PC-3 (cell line): ENCODE results near the gene PKP3.

Source experiments
- CTCF ChIP-seq: fragments of 300-600 bp; sonication (generic); conservative IDR thresholded peaks from 2 replicates; pipeline ENCODE4 v1.5.1; 2017; ENCODE audit warnings: antibody characterized with exemption, low read depth, mild to moderate bottlenecking, low read length
- EZH2 ChIP-seq: fragments of 300-600 bp; sonication (generic); IDR thresholded peaks from one replicate; pipeline ENCODE4 v1.6.1; 2017; ENCODE audit warnings: antibody characterized with exemption, mild to moderate bottlenecking, low read length; ENCODE audit not compliant: unreplicated experiment
- EZH2phosphoT487 ChIP-seq: fragments of 300-600 bp; sonication (generic); IDR thresholded peaks from 2 replicates; pipeline ENCODE4 v1.6.1; 2018; ENCODE audit warnings: mild to moderate bottlenecking, antibody characterized with exemption, low read length, borderline replicate concordance

- TF ChIP-seq CTCF (no peak), EZH2phosphoT487 (no peak), EZH2 (no peak)
Observed at GRCh38 chr11:403021-403760, 9.2 kb downstream of the PKP3 start.
